OCI-LY3 (cell line): ENCODE results near the gene PKN2.

Experiments
- H2AFZ ChIP-seq: fragments of 200-600, 300-600 bp; shearing (Covaris generic); 2 replicates; pipeline ENCODE4 v1.6.0; 2014; ENCODE audit warnings: antibody characterized with exemption, low read depth, low read length
- H3K27ac ChIP-seq: fragments of 200-600, 300-600 bp; sonication (generic); 2 replicates; pipeline ENCODE4 v1.5.1; 2014; ENCODE audit warnings: mild to moderate bottlenecking, low read length, moderate library complexity, mixed read lengths
- H3K27me3 ChIP-seq: fragments of 200-600, 300-600 bp; sonication (generic); 2 replicates; pipeline ENCODE4 v1.6.1; 2014; ENCODE audit warnings: low read depth, low read length, mixed read lengths
- H3K36me3 ChIP-seq: fragments of 200-600, 300-600 bp; sonication (generic); replicated peaks from 2 replicates; pipeline ENCODE3; 2014; ENCODE audit warnings: low read depth, low read length, mixed read lengths
- H3K4me1 ChIP-seq: fragments of 300-600, 200-600 bp; sonication (generic); 2 replicates; pipeline ENCODE4 v1.6.1; 2014; ENCODE audit warnings: low read length, mixed read lengths
- H3K4me2 ChIP-seq: fragments of 200-600, 300-600 bp; sonication (generic); 2 replicates; pipeline ENCODE4 v1.6.1; 2014; ENCODE audit warnings: low read length, mixed read lengths
- H3K4me3 ChIP-seq: fragments of 300-600, 200-600 bp; sonication (generic); 2 replicates; pipeline ENCODE4 v1.5.1; 2014; ENCODE audit warnings: antibody characterized with exemption, mild to moderate bottlenecking, low read length, moderate library complexity
- H3K79me2 ChIP-seq: fragments of 300-600, 200-600 bp; shearing (Covaris generic); 2 replicates; pipeline ENCODE4 v1.6.1; 2014; ENCODE audit warnings: mild to moderate bottlenecking, low read length, mixed read lengths
- H3K9ac ChIP-seq: fragments of 300-600, 200-600 bp; shearing (Covaris generic); 2 replicates; pipeline ENCODE4 v1.6.0; 2014; ENCODE audit warnings: mild to moderate bottlenecking, low read length, moderate library complexity
- H3K9me3 ChIP-seq: fragments of 200-600, 300-600 bp; shearing (Covaris generic); 2 replicates; pipeline ENCODE4 v1.6.1; 2014; ENCODE audit warnings: low read length, mixed read lengths; ENCODE audit not compliant: insufficient read depth
- H4K20me1 ChIP-seq: fragments of 200-600, 300-600 bp; sonication (generic); 2 replicates; pipeline ENCODE4 v1.6.1; 2016; ENCODE audit warnings: low read length, mixed read lengths; ENCODE audit not compliant: insufficient read depth
- EZH2phosphoT487 ChIP-seq: fragments of 200-600 bp; shearing (Covaris generic); IDR thresholded peaks from 2 replicates; pipeline ENCODE4 v1.6.1; 2018; ENCODE audit warnings: antibody characterized with exemption, mixed run types, low read depth
- TF ChIP-seq, protein P1 (sequence below): fragments of 200-600, 300-600 bp; sonication (generic); IDR thresholded peaks from 2 replicates; pipeline ENCODE4 v1.5.1; 2014; ENCODE audit warnings: antibody characterized with exemption, low read length, low read depth

The PKN2 gene

DNA sequence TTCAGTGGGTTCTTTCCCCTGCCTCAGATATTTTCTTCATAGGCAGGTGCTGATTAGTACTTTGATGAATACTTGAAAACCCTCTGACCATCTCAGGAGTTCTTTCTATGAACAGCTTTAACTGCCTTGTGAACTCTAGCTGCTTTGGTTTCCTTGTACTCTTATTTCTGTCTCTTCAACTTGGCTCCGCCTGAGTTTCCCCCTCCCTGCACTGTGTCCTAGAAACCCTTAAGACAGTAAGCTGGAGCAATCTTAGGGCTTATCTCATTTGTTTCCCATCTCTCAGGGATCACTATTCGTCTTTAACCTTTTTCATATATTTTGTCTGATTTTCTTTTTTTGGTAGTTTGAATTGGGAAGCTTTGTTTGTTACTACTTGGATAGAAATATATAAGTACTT, 99.1 kb downstream of the PKN2 start:
- Histone ChIP-seq H3K9me3 (no peaks in the 10 kb centered on the region), H3K9ac (no peak overlapping the region), H3K27me3 (no peaks in the 10 kb centered on the region), H3K4me3 (no peak overlapping the region), H4K20me1 (no peaks in the 10 kb centered on the region), H3K4me2 (no peak overlapping the region), H3K79me2 (no peaks in the 10 kb centered on the region), H2AFZ (no peak overlapping the region), H3K4me1 (peaks cover 54% of the 10 kb centered on the region), H3K36me3 (no peaks in the 10 kb centered on the region), H3K27ac (no peak overlapping the region)
- TF ChIP-seq, protein P1, sequence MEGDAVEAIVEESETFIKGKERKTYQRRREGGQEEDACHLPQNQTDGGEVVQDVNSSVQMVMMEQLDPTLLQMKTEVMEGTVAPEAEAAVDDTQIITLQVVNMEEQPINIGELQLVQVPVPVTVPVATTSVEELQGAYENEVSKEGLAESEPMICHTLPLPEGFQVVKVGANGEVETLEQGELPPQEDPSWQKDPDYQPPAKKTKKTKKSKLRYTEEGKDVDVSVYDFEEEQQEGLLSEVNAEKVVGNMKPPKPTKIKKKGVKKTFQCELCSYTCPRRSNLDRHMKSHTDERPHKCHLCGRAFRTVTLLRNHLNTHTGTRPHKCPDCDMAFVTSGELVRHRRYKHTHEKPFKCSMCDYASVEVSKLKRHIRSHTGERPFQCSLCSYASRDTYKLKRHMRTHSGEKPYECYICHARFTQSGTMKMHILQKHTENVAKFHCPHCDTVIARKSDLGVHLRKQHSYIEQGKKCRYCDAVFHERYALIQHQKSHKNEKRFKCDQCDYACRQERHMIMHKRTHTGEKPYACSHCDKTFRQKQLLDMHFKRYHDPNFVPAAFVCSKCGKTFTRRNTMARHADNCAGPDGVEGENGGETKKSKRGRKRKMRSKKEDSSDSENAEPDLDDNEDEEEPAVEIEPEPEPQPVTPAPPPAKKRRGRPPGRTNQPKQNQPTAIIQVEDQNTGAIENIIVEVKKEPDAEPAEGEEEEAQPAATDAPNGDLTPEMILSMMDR = no peak
- no peak for TF ChIP-seq EZH2phosphoT487

DNA sequence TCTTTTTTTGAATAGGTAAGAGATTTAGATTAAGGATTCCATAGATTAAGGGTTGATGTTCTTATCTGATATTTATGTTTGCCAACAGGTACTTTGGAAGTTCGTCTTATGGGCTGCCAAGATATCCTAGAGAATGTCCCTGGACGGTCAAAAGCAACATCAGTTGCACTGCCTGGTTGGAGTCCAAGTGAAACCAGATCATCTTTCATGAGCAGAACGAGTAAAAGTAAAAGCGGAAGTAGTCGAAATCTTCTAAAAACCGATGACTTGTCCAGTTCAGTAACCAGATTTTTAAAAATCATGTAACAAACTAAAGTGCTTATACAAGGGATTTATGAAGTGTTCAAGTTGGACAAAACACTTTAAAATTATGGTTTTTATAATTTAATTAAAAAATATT, 100.5 kb downstream of the PKN2 start:
- no peaks in the 10 kb centered on the region for H3K36me3 ChIP-seq

DNA sequence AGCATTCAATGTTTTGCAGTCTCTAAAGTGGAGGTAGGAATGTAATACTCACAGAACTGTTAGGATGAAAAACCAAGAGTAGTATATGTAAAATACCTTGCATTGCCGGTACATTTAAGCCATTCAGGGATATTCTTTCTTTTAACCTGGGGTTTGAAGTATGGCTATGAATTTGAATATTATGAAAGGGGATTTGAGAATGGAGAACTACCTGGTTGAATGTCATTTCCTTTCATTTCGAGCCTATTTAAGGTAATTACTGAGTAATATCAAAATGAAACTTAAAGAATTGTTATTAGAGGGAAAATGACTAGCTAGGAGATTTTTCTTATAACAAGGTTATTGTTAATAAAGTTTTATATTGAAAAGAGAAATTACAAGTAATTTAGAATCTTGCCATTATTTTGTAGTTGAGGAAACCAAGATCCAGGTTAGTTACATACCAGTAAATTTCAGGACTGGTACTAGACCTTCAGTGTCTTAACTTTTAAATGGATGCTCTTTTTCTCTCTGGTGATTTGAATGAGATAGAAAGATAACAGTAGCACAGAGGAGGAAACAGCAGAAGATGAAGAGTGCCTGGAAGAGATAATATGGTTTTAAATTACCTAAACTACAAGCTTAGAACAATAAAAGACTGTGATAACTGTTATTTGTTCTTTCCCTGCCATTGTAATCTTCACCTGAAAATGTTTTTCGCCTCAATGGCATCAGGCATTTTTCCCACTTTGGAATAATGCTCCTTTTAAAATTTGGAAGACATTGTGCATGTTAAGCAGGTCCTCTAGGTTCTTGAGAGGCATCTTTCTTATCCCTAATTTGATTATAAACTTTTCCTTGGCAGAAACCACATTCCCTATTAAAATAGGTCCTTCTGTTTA, 103.2 kb downstream of the PKN2 start:
- Histone ChIP-seq H2AFZ (no peak overlapping the region), H3K4me2 (peak overlapping the region; percentile 56), H3K9me3 (no peaks in the 10 kb centered on the region), H3K4me1 (peaks cover 39% of the 10 kb centered on the region), H3K9ac (no peak overlapping the region), H3K79me2 (no peaks in the 10 kb centered on the region), H3K27me3 (no peaks in the 10 kb centered on the region), H3K36me3 (no peaks in the 10 kb centered on the region), H3K27ac (peak overlapping the region; percentile 56; the same call in 1 of the 2 replicates), H4K20me1 (no peaks in the 10 kb centered on the region), H3K4me3 (peak overlapping the region; percentile 19; the same call in 1 of the 2 replicates)
- no peak for TF ChIP-seq EZH2phosphoT487
- TF ChIP-seq, protein P1 = no peak

More for the DNA sequence above, 100.5 kb downstream of the PKN2 start:
- no peaks in the 10 kb centered on the region for H3K27me3 ChIP-seq
- H3K9ac ChIP-seq = peak overlapping the region; percentile 26
- H3K4me1 ChIP-seq = peaks cover 54% of the 10 kb centered on the region
- H3K27ac ChIP-seq = peak overlapping the region; percentile 80
- H3K4me2 ChIP-seq = peak overlapping the region; percentile 67
- no peaks in the 10 kb centered on the region for H3K79me2 ChIP-seq
- no peaks in the 10 kb centered on the region for H4K20me1 ChIP-seq
- H2AFZ ChIP-seq = no peak overlapping the region
- TF ChIP-seq EZH2phosphoT487 = no peak
- TF ChIP-seq, protein P1 = no peak
- peak overlapping the region; percentile 39; the same call in 1 of the 2 replicates for H3K4me3 ChIP-seq
- no peaks in the 10 kb centered on the region for H3K9me3 ChIP-seq

DNA sequence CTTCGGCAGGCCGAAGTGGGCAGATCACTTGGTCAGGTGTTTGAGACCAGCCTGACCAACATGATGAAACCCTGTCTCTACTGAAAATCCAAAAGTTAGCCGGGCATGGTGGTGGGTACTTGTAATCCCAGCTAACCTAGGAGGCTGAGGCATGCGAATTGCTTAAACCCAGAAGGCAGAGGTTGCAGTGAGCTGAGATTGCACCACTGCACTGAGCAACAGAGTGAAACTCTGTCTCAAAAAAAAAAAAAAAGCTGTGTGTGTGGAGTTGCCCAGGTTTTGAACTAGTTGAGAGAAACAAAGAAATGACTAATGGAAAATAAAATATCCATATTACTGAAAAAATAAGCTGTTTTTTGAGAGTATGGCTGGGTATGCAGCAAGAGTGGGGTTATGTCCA, 107.1 kb downstream of the PKN2 start:
- no peaks in the 10 kb centered on the region for H4K20me1 ChIP-seq
- no peaks in the 10 kb centered on the region for H3K79me2 ChIP-seq
- no peaks in the 10 kb centered on the region for H3K9me3 ChIP-seq
- TF ChIP-seq, protein P1 = no peak
- no peak for TF ChIP-seq EZH2phosphoT487
- H3K4me2 ChIP-seq = no peak overlapping the region
- no peak overlapping the region for H3K27ac ChIP-seq
- H3K4me3 ChIP-seq = no peak overlapping the region
- no peak overlapping the region for H2AFZ ChIP-seq
- no peaks in the 10 kb centered on the region for H3K36me3 ChIP-seq
- peaks cover 15% of the 10 kb centered on the region for H3K4me1 ChIP-seq
- no peak overlapping the region for H3K9ac ChIP-seq
- H3K27me3 ChIP-seq = no peaks in the 10 kb centered on the region
